C4-2B (cell line): ENCODE results near the gene CDK15.
"Not testable (repeated sequence)": the region's sequence is repeated elsewhere in the genome, so short reads cannot be mapped to it uniquely, and the experiment has no call there.

Experiments used
- H3K27ac ChIP-seq: fragments of 450-650 bp; 2 replicates; pipeline ENCODE4 v1.5.1; 2017
- ZFX ChIP-seq: fragments of 450-650 bp; IDR thresholded peaks from 2 replicates; pipeline ENCODE4 v1.6.1; 2017
- TF ChIP-seq, protein P1 (sequence below): fragments of 450-650 bp; conservative IDR thresholded peaks from 2 replicates; pipeline ENCODE4 v1.5.1; 2017; ENCODE audit warnings: mild to moderate bottlenecking

CDK15 gene

DNA sequence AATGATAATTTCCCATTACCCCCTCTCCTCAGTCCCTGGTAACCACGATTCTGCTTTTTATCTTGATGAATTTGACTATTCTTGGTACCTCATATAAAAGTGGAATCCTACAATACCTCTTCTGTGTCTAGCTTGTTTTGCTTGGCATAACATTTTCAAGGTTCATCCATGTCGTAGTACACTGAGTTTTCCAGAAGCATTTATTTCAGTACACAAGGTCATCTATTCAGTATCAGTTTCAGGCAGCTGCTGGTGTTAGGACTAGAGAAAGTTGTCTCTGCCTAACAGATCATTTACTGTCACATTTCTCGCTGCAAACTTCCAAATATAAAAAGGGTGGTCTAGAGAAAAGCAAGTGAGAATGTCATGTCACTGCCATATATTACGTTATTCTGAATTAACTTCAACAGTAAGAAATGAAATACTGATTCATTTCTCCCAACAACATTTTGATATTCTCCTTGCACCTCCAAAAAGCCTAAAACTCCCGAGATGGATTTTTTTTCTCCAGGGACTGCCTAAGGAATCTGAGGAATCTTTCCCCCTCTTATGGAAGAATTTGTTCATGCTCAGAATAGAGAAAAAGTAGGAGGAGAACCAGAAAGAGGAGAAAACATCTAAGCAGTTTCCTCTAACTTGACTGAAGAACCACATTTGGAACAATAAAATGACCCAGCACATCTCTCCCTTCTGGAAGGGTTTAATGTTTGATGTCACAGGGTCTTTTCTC is 36.0 kb downstream of the CDK15 start:
- no peak overlapping the region for H3K27ac ChIP-seq
- TF ChIP-seq ZFX, result no peak
- TF ChIP-seq, protein P1, sequence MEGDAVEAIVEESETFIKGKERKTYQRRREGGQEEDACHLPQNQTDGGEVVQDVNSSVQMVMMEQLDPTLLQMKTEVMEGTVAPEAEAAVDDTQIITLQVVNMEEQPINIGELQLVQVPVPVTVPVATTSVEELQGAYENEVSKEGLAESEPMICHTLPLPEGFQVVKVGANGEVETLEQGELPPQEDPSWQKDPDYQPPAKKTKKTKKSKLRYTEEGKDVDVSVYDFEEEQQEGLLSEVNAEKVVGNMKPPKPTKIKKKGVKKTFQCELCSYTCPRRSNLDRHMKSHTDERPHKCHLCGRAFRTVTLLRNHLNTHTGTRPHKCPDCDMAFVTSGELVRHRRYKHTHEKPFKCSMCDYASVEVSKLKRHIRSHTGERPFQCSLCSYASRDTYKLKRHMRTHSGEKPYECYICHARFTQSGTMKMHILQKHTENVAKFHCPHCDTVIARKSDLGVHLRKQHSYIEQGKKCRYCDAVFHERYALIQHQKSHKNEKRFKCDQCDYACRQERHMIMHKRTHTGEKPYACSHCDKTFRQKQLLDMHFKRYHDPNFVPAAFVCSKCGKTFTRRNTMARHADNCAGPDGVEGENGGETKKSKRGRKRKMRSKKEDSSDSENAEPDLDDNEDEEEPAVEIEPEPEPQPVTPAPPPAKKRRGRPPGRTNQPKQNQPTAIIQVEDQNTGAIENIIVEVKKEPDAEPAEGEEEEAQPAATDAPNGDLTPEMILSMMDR, result no peak

DNA sequence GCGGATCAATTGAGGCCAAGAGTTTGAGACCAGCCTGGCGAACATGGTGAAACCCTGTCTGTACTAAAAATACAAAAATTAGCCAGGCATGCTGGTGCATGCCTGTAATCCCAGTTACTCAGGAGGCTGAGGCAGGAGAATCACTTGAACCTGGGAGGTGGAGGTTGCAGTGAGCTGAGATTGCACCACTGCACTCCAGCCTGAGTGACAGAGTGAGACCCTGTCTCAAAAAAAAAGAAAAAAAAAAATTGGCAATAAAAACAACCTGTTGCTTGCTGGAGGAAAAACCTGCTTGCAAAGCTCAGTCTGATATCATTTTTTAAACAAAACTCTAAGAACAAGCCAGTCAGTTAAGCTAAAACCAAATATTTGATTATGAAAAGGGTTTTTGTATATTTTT is 38.6 kb downstream of the CDK15 start:
- H3K27ac ChIP-seq, result not testable (repeated sequence)

DNA sequence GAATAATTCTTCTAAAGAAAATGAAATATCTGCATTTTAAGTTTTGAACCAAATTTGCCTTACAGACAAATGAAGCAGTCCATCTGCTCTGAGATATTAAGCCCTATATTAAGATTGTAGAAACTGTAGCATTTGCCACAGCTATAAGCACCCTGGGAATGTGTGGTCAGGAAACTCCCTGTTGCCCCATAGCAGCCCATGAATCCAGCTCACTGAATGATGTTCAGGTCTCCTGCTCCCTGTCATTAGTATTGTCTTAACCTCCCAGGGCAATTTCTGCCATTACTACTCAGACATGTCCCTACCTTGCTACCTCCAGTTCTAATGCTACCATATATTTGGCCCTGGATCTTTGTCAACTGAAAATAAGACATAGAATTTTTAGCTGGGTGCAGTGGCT is 41.1 kb downstream of the CDK15 start:
- TF ChIP-seq, protein P1, result no peak
- TF ChIP-seq ZFX, result no peak
- no peak overlapping the region for H3K27ac ChIP-seq

DNA sequence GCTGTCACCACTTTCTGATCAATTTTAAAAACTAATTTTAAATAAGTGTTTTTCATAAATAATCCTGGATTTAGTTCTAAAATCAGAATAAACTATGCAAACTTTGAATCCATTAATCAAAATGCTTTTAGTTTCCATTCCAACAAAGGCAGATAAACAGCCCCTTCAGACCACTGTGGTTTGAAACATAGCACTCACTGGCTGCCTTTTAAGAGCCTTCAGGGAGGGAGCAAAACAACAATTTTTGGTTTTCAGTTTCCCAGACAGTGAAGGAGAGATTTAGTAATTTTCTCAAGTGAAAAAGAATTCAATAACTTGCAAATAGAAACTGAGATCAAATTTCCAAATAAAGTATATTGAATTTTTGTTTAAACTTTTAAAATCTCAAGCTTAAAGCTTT is 46.1 kb downstream of the CDK15 start:
- H3K27ac ChIP-seq, result no peak overlapping the region
- TF ChIP-seq, protein P1, result no peak
- no peak for TF ChIP-seq ZFX

DNA sequence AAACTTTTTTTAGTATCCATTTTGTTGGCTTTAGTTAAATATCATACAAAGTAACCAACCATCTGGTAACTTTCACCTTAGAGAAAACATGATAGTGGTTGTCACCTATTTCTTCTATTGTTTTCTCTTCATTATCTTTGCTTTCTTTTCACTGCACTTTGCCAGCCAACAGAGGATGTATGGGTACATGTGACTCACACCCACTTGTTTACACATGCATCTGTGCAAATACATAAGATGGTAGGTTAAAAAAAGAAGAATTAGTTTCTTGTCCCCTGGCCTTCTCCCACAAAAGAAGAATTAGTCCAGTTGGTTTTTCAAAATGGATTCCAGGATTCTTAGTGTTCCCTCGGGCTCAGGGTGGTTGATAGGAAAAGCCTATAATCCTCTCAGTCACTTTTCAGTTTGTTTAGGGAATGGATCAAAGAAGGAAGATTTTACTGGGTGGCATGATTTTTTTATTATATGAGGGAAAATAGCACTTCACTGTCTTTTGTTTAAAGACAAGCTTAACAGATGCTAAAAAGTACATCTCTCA is 46.6 kb downstream of the CDK15 start:
- no peak overlapping the region for H3K27ac ChIP-seq
- TF ChIP-seq, protein P1, result no peak
- TF ChIP-seq ZFX, result no peak

DNA sequence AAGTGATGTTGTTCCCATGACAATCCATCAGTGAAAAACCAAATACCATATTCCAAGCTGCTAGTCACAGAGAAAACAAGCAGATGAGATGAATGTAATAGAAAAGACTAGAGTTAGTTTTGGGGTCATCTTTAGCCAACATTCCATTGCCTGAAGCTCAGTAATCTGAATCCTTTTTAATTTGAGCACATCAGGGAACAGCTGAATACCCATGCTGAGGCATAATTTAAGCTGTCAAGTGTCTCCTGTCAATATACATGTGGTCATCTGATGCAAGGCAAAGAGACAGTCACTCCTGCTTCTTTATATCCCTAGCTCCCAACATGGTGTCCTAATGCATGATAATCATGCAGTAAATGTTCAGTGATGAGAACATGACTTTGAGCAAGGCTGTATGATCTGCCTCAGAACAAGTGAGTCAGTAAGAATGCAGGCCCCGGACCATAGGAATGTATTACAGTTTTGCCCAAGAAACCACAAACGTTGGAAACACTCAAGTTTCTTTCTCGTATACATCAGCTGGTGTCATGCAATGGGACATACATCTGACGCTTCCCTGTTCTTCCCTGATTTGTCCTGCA is 48.0 kb downstream of the CDK15 start:
- TF ChIP-seq ZFX, result no peak
- TF ChIP-seq, protein P1, result no peak
- no peak overlapping the region for H3K27ac ChIP-seq

DNA sequence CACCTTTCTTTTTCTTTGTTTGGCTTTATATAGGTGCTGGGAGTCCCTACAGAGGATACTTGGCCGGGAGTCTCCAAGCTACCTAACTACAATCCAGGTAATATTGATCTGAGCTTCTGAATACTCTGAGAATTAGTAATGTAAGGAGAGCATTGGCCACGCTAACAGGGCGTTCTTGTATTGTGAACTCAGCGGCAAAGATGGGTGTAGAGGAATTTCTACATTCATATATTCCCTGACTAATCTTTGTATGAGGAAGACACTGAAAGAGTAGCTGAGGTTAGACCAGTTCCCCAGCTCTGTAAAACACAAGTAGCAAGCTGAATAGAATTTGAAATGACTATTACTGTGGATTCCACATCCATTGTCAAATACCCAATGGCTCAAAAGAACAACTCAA is 48.5 kb downstream of the CDK15 start:
- no peak overlapping the region for H3K27ac ChIP-seq

More for the DNA sequence above, 48.5 kb downstream of the CDK15 start:
- TF ChIP-seq, protein P1, result no peak
- TF ChIP-seq ZFX, result no peak
